ENCODE results near the gene MPRIP.

Gene MPRIP

GRCh38 chr17:17109256-17109655 lies 67.0 kb downstream of the MPRIP start:
- no peak for DNase-seq (ENCODE audit: low read depth, low spot score)

DNA sequence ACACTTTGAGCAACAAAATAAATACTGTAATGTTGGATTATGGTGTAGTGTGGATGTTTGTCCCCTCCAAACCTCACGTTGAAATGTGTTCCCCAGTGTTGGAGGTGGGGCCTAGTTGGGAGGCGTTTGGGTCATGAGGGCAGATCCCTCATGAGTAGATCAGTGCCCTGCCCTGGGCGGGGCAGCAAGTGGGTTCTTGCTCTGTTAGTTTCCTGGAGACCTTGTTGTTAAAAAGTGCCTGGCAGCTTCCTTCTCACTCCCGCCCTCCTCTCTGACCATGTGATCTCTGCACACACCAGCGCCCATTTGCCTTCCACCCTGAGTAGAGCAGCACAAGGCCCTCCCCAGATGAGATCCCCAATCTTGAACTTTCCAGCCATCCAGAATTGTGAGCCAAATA lies 67.7 kb downstream of the MPRIP start:
- no peak for DNase-seq (ENCODE audit: low read depth, low spot score)

- no peak for DNase-seq (ENCODE audit: low read depth, low spot score)
Observed at GRCh38 chr17:17110520-17110919, 68.3 kb downstream of the MPRIP start.

- DNase-seq (ENCODE audit: low read depth, low spot score) = no peak
Observed at GRCh38 chr17:17111401-17112393, 69.4 kb downstream of the MPRIP start.

- no peak for DNase-seq (ENCODE audit: low read depth, low spot score)
Observed at GRCh38 chr17:17112628-17113200, 70.5 kb downstream of the MPRIP start.

DNA sequence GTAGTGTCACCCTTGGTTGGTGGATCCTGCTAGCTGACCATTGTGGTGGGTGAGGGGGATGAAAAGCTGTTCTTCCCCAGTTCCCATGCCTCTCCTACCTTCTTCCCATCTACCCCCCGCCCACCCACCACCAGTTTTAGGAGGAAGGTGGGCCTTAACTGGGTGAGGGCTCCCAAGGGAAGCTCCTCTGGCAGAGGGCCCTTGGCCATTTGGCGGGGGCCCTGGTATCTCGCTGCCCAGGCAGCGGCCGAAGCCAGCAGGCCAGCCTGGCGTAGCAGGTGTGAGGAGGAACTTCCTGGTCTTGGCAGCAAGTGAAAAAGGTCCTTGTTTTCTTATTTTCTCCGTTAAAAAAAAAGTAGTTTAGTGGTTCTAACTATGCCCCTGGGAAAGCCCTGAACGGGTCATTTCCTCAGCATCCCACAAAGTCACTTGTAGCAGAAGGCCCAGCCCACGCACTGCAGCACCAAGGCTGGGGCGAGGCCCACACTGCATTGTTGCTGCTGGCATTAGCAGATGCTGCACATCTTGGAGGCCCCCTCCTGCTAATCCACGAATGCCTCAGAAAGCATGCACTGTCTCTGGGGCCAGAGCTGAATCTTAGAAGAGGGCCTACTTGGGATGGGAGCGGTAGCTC lies 72.5 kb downstream of the MPRIP start:
- no peak for DNase-seq (ENCODE audit: low read depth, low spot score)

DNA sequence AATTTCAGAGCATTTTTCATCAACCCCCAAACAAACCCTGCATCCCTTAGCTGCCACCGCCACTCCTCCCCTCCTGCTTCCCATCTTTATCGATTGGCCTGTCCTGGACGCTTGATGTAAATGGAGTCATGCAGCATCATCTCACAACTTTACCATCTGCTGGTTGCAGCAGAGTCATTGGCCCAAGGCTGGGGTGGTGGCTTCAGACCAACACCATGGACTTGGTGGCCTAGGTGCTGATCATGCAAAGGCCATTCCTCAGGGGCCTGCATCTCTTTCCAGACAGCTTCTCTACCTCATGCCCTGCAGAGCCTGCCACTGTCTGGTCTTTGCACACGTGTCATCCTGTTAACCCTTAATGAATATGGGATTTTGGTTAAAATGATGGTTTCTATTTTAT lies 73.4 kb downstream of the MPRIP start:
- DNase-seq (ENCODE audit: low read depth, low spot score) = no peak

DNA sequence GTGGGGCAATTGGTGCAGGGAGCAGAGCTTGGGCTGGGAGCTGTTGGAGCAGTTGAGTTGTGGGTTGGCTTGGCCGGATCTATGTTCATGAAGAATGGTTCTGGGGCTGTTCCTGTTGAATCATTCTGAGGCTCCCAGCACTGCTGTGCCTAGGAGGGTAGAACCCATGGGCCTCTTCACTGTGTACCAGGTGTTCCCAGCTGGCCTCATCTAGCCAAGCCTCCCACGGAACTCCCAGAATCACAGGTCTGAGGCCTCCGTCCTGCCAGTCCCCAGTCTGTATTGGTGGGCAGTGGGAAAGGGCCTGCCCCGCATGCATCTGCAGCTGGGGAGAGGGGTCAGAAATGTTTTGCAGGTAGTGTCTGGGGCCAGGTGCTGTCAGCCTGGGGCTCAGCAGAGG lies 74.1 kb downstream of the MPRIP start:
- DNase-seq (ENCODE audit: low read depth, low spot score) = no peak

DNA sequence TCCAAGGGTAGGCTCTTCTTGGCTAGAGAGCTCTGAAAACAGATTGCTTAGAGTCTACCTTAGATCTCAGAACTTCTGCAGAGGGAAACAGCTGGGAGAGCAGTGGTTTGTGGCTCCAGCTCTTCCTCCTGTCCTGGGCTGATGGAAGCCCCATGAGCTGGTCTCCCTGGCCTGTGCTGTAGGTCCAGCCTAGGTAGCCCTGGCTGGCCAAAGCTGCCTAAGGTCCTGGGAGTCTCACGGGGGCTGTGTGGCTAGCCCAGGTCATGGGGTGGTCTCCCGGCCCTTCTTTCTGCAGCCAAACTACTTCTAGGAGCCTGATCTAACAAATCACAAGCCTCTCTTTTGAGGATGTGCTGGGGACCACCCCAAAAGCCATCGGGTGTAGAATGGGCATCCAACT lies 75.7 kb downstream of the MPRIP start:
- DNase-seq (ENCODE audit: low read depth, low spot score) = no peak

DNA sequence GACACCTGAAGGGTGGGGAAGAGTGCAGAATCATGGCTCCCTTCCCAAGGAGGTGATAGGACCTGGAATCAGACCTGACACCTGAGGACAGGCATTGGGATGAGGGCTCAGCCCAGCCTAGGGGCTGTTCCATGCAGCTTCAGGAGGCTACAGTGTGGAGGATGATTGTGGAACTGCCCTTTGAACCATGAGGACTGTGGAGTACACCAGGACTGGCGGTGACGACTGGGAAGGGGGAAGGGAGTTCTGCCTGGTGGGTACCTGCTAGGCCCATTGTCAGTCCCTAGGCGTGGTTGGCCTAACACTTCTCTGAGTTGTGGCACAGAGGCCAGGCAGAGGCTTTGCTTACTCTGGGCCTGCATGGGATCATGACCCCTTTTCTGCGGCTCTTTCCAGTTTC lies 76.1 kb downstream of the MPRIP start:
- DNase-seq (ENCODE audit: low read depth, low spot score) = no peak

DNA sequence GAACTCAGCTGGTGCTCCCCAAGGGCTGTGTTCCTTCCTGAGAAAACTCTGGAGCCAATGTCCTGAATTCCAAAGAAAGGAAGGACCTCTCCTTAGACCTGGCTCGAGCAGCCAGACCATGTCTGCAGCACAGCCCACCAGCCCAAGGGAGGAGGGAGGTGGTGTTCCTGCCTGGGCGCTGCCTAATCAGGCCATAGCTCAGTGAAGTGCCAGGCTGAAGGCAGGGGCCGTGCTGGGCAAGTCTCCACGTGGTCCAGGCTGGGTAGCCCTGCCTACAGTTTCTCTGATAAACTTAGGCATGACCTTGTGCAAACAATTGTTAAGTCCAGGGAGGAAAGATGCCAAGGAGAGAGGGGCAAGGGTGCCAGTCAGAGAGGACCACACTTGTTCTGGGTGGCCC lies 76.8 kb downstream of the MPRIP start:
- DNase-seq (ENCODE audit: low read depth, low spot score) = no peak

- DNase-seq (ENCODE audit: low read depth, low spot score) = no peak
Observed at GRCh38 chr17:17119533-17119932, 77.3 kb downstream of the MPRIP start.

DNA sequence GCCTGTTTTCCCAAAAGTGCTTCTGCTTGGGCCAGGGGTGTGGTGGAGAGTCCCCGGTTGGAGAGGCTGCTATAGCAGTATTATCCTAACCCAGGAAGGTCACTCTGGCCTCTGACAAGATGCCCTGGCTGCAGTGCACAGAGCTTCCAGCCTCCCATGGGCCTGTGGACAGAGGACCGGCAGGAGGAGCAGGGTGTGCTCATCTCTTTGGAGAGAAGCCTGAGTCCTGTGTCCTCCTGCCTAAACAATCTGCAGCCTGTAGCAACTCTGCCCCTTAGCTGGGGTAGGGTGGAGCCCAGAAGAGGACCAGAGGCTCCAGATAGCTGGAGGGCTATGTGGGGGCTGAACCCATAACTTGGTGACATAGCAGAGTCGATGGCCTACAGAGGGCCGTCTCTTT lies 78.0 kb downstream of the MPRIP start:
- DNase-seq (ENCODE audit: low read depth, low spot score) = no peak

DNA sequence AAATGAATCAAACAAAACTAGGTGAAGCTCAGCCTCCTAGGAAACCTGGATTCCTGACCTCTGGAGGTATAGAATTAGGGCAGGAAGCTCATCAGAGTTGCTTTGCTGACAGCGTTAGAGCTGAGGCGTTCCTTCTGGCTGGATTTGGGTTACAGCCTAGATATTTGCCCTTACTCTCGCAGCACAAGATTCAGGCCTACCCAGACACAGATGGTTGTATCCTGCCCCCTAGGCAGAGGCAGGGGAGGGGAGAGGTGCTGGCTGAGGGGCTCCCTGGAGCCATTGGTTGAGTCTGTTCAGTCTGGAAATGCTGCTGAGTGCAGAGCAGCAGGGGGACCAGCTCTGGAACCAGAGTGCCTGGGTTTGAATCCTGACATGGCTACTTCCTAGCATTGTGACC lies 78.4 kb downstream of the MPRIP start:
- no peak for DNase-seq (ENCODE audit: low read depth, low spot score)

DNA sequence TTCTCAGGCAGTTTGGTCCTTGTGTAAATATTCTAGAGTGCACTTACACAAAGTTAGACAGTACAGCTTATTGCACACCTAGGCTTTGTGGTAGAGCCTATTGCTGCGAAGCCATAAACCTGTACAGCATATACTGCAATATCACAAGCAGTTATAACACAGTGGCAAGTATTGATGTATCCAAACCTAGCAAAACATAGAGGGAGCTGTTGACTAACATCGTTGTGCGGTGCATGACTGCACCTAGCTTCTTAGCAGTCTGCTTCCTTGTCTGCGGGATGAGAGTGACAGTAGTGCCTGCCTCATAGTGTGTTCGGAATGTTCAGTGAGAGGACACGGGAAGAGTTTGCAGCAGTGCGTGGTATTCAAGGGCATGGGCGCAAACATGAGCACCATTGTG lies 78.9 kb downstream of the MPRIP start:
- no peak for DNase-seq (ENCODE audit: low read depth, low spot score)

DNA sequence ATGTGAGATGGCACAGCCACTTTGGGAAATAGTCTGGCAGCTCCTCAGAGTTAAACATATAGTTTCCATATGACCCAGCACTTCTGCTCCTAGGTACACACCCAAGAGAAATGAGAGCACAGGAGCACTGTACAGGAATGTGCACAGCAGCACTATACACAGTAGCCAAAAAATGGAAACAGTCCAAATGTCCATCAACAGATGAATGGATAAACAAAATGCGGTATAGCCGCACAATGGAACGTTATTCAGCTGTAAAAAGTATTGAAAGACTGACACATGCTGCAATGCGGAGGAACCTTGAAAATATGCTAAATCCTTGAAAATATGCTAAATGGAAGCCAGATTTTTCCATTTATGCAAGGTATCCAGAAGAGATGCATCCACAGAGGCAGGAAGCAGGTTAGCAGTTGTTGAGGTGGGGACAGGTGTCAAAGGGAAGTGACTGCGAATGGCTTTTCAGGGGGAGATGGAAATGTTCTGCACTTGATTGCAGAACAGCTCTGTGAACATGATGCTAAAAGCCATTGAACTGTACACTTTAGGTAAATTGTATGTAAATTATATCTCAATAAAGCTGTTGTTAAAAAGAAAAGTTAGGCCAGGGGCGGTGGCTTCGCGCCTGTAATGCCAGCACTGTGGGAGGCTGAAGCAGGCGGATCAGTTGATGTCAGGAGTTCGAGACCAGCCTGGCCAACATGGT lies 80.7 kb downstream of the MPRIP start:
- peak; percentile 51 for DNase-seq (ENCODE audit: low read depth, low spot score)

DNA sequence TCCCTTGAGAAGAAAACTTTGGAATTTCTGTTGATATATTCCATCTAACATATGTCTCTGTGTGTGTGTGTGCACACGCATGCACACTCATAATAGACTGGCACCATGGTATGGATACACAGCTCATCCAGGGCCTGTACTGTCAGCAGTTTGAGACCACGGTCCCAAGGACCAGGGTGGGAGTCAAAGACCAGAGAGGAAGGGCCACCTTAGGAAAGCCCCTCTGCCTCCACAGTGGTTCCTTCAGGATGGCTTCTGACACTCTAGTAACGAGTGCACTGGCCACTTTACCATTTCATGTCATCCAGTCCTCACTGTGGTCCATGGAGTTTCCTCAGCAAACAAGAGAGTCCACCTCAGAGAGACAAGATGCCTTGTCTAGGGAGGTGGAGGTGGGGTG lies 82.1 kb downstream of the MPRIP start:
- DNase-seq (ENCODE audit: low read depth, low spot score) = no peak

DNA sequence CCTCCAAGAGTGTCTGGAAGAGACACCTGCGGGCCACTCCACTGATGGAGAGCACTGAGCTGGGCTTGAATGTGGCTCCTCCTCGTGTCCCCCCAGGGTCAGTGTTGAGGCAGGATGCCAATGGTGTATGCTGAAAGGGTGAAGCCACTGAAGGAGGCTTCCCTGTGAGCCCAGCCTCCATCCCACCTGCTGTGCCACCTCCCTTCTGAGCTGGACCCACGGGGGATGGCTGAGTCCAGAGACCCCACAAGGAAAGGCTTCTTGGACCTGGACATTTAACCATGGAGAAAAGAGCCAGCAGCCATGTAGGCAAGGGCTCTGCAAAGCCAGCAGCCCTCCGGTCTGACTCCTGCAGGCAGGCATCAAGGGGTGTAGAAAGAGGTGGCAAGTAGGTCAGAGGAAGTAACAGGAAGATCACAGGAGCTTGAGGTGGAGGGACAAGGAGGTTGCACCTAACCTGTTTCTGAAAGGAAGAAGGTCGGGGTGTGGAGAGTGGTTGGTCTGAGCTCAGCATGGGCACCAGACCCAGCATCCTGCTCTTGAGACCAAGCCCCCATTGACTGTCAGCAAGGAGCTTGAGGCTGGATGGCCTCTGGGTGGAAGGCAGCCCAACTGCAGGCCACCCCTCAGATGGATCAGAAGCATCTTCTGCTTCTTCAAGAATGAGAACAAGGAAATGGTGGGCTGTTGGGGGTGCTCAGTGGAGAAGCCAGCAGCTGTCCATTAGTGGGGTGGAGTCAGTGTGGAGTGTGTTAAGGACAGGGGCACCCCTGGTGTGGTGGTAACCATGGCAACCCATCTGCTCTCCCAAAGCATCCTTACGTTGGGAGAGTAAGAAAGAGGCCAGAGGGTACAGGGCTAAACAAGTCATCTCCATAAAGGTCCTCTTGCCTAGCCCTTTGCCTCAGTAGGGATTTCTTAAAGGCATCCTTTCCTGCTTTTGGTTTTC lies 83.2 kb downstream of the MPRIP start:
- no peak for DNase-seq (ENCODE audit: low read depth, low spot score)

DNA sequence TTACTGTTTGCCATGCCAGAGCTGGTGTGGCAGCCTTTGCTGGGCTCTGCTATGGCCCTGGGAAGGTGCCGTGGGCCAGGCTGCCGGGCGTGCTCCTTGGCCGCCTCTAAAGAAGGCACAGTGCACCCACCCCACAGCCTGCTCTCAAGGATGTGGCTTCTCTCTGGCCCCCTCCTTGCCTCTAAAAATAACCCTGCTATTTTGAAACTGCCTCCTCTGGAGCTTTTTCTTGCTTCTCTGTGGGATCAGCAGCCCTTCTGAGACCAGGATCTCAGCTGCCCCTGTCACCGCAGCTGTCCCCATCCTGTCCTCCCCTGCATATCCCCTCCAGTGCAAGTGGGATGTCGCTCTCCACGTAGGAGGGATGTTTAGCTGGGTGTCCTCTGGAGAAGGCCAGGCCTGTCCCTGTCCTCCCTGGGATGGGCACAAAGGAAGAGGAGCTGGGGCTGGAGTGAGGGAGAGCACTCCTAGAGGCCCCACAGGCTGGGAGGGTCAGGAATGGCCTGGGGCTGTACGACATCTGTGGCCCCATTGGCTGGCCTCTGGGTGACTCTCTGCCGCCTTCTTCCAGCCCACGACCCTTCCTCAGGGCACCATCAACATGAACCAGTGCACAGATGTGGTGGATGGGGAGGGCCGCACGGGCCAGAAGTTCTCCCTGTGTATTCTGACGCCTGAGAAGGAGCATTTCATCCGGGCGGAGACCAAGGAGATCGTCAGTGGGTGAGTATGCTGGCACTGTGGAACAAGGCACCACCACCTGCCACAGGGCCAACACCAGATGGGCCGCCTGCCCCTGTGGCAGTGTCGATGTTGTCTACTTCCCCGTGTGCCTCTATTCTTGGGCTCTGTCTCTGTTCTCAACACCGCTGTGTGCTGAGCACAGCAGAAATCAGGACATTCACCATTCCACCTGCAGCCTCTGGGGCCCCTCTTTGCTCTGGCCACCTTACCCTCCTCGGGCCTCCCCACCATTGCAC lies 84.2 kb downstream of the MPRIP start:
- no peak for DNase-seq (ENCODE audit: low read depth, low spot score)

- DNase-seq (ENCODE audit: low read depth, low spot score) = no peak
Observed at GRCh38 chr17:17127156-17127555, 84.9 kb downstream of the MPRIP start.
